B cell (primary cell): ENCODE measurements around the gene ROR2. TPM values are rescaled to one million over a fixed set of nuclear protein-coding genes. Genes with fewer than 3 reads are reported as not detected.

Experiments
- ATAC-seq: fragments of 200-7000 bp; cut with Tn5 transposase; one replicate; pipeline ENCODE4 v1.10.0; 2021; ENCODE audit warnings: low read depth, mild to moderate bottlenecking, moderate number of reproducible peaks, moderate library complexity
- CTCF ChIA-PET: fragments of 350-600 bp; sonication (Branson Sonifier 250); formaldehyde crosslinking; loops from one replicate; lab custom pipeline; 2021; ENCODE audit warnings: antibody characterized with exemption, inconsistent platforms; lab: Charles Lee
- POLR2A ChIA-PET: fragments of 350-600 bp; sonication (Branson Sonifier 250); formaldehyde crosslinking; loops from one replicate; lab custom pipeline; 2021; ENCODE audit warnings: antibody characterized with exemption; lab: Charles Lee
- DNase-seq: peaks from one replicate; pipeline ENCODE4 v3.0.0; 2013
- H2AFZ ChIP-seq: 2 replicates; pipeline ENCODE4 v1.6.1; 2012; ENCODE audit warnings: mild to moderate bottlenecking, low read depth, low read length; ENCODE audit not compliant: insufficient read depth, poor library complexity, severe bottlenecking
- H3K27ac ChIP-seq, 2 donors: 1 replicate in 1 of 2; 2 replicates in 1 of 2; pipeline ENCODE4 v1.5.1; 2012 to 2013; ENCODE audit warnings: low read length in 2 of 2, mild to moderate bottlenecking in 2 of 2, moderate library complexity in 1 of 2
- H3K27me3 ChIP-seq, 4 experiments: fragments of 200-600 bp in 1 of 4; sonication (generic) in 1 of 4; replicated peaks in 1 of 4; 1 replicate in 2 of 4; 2 replicates in 2 of 4; pipeline versions ENCODE4 v1.6.1 to v1.7.0; 2013 to 2016; ENCODE audit warnings: low read length in 3 of 4, mild to moderate bottlenecking in 2 of 4, mixed read lengths in 1 of 4, moderate library complexity in 1 of 4; ENCODE audit not compliant: insufficient read depth in 4 of 4, control insufficient read depth in 3 of 4; ENCODE audit errors: control extremely low read depth in 1 of 4
- H3K36me3 ChIP-seq, 2 experiments: replicated peaks in 1 of 2; 1 replicate in 1 of 2; 2 replicates in 1 of 2; pipeline versions ENCODE4 v1.6.1 to v1.7.1; 2013; ENCODE audit warnings: low read length in 1 of 2; ENCODE audit not compliant: insufficient read depth in 2 of 2, control insufficient read depth in 1 of 2; ENCODE audit errors: control extremely low read depth in 1 of 2, extremely low read depth in 1 of 2
- H3K4me1 ChIP-seq, 2 donors: fragments of 200-600 bp in 1 of 2; sonication (generic) in 1 of 2; 1 replicate in 1 of 2; 2 replicates in 1 of 2; pipeline versions ENCODE4 v1.5.1 to v1.6.1; 2013 to 2017; ENCODE audit warnings: low read length in 2 of 2; ENCODE audit not compliant: control insufficient read depth in 2 of 2, insufficient read depth in 2 of 2
- H3K4me2 ChIP-seq: replicated peaks from 2 replicates; pipeline ENCODE3; 2012; ENCODE audit warnings: mild to moderate bottlenecking, low read depth, low read length; ENCODE audit not compliant: poor library complexity, severe bottlenecking
- H3K4me3 ChIP-seq, 5 experiments: fragments of 200-600 bp in 1 of 5; sonication (generic) in 1 of 5; 1 replicate in 3 of 5; 2 replicates in 2 of 5; pipeline versions ENCODE4 v1.5.1 to v1.7.0; 2011 to 2016; ENCODE audit warnings: low read length in 4 of 5, mild to moderate bottlenecking in 4 of 5, low read depth in 2 of 5, control low read depth in 1 of 5, moderate library complexity in 1 of 5; ENCODE audit not compliant: insufficient read depth in 1 of 5; ENCODE audit errors: control extremely low read depth in 1 of 5, extremely low read depth in 1 of 5
- H3K79me2 ChIP-seq: fragments of 200-600 bp; sonication (generic); one replicate; pipeline ENCODE4 v1.6.0; 2016; ENCODE audit warnings: low read length; ENCODE audit not compliant: control insufficient read depth, insufficient read depth
- H3K9ac ChIP-seq: fragments of 200-600 bp; sonication (generic); 2 replicates; pipeline ENCODE4 v1.6.1; 2017; ENCODE audit warnings: mild to moderate bottlenecking, low read length, moderate library complexity
- H3K9me3 ChIP-seq, 3 donors: one replicate each; pipeline versions ENCODE4 v1.6.1 to v1.7.1; 2013; ENCODE audit warnings: low read length in 2 of 3; ENCODE audit not compliant: control insufficient read depth in 2 of 3, insufficient read depth in 1 of 3; ENCODE audit errors: control extremely low read depth in 1 of 3
- H4K20me1 ChIP-seq: 2 replicates; pipeline ENCODE4 v1.6.0; 2012; ENCODE audit warnings: mild to moderate bottlenecking, low read length; ENCODE audit not compliant: insufficient read depth, control insufficient read depth, poor library complexity, severe bottlenecking
- H3K27ac Mint-ChIP-seq: one replicate; pipeline ENCODE4 v1.8.0; 2021; ENCODE audit warnings: mixed read lengths
- H3K27me3 Mint-ChIP-seq: one replicate; pipeline ENCODE4 v1.8.0; 2021; ENCODE audit warnings: mixed read lengths
- H3K4me1 Mint-ChIP-seq: one replicate; pipeline ENCODE4 v1.8.0; 2021; ENCODE audit warnings: mixed read lengths
- H3K4me3 Mint-ChIP-seq: one replicate; pipeline ENCODE4 v1.8.0; 2021; ENCODE audit warnings: mixed read lengths
- H3K9me3 Mint-ChIP-seq: one replicate; pipeline ENCODE4 v1.8.0; 2022; ENCODE audit warnings: mixed read lengths; ENCODE audit not compliant: insufficient read depth
- CTCF ChIP-seq: fragments of 200-600 bp; IDR thresholded peaks from one replicate; pipeline ENCODE4 v1.8.0; 2022; ENCODE audit warnings: antibody characterized with exemption, mild to moderate bottlenecking
- EZH2 ChIP-seq: IDR thresholded peaks from 2 replicates; pipeline ENCODE4 v1.6.1; 2012; ENCODE audit warnings: borderline replicate concordance, low read depth, mild to moderate bottlenecking, moderate library complexity, low read length; ENCODE audit not compliant: insufficient read depth, poor library complexity, severe bottlenecking
- WGBS: methylation state at CpG from one replicate; pipeline ENCODE4 v1.1.5; 2013; ENCODE audit warnings: missing lambda C conversion rate; ENCODE audit not compliant: insufficient coverage; 5-methylcytosine and 5-hydroxymethylcytosine counted together
- intact Hi-C: fragments of 100-400 bp; cut with micrococcal nuclease; formaldehyde crosslinking; loops from one replicate; pipeline ENCODE4 v1.10.0; 2022
- polyA plus RNA-seq: library from polyadenylated mRNA; depleted of rRNA; stranded (reverse); fragments of >200 nt; gene quantifications from 2 replicates; pipeline ENCODE4 v1.2.3, GENCODE V29; 2012
- total RNA-seq, 2 donors: library from RNA; stranded (reverse); fragments of 120-200 nt in 1 of 2; gene quantifications; 1 replicate in 1 of 2; 2 replicates in 1 of 2; pipeline versions ENCODE4 v1.2.3 to v1.2.4, GENCODE V29; 2013 to 2022

The ROR2 gene
- total and polyA plus RNA-seq, 2 donors (not counting 1 experiment from before 2014, with no cell fraction given), result 0.21 to 0.49 TPM

- Histone ChIP-seq H3K27ac (no peak overlapping the region), H3K9me3 (no peaks in the 10 kb centered on the region), H3K79me2 (no peaks in the 10 kb centered on the region), H2AFZ (no peak overlapping the region), H3K4me3 (no peak overlapping the region), H3K9ac (no peak overlapping the region), H3K4me1 (no peaks in the 10 kb centered on the region), H3K36me3 (no peaks in the 10 kb centered on the region), H3K27me3 (no peaks in the 10 kb centered on the region), H3K4me2 (no peak overlapping the region), H4K20me1 (no peaks in the 10 kb centered on the region)
- H3K4me3 Mint-ChIP-seq, result no peak overlapping the region
- WGBS, result 62% methylated on average over 22 of the region's 32 CpGs
- H3K4me1 Mint-ChIP-seq, result no peaks in the 10 kb centered on the region
- intact Hi-C loops, result loop anchor here (10.0 kb wide), 1 partner anchor 112 kb away; no protein-coding TSS in a partner anchor
- peaks cover 7% of the 10 kb centered on the region for H3K27me3 Mint-ChIP-seq
- ATAC-seq (no peak), DNase-seq (no peak)
- H3K27ac Mint-ChIP-seq, result no peak overlapping the region
- TF ChIP-seq EZH2 (no peak), CTCF (no peak)
- POLR2A ChIA-PET, result no interaction called here
- H3K9me3 Mint-ChIP-seq, result no peaks in the 10 kb centered on the region
- CTCF ChIA-PET, result no interaction called here
These were observed 63.5 kb downstream of the ROR2 start for GRCh38 chr9:91886414-91887076.

GRCh38 chr9:91885746-91886413 lies 64.1 kb downstream of the ROR2 start:
- no peak overlapping the region for H2AFZ ChIP-seq
- ChIA-PET POLR2A (no interaction called here), CTCF (no interaction called here)
- H3K27ac ChIP-seq, result no peak overlapping the region
- H4K20me1 ChIP-seq, result no peaks in the 10 kb centered on the region
- TF ChIP-seq CTCF (no peak), EZH2 (no peak)
- no peak overlapping the region for H3K27ac Mint-ChIP-seq
- intact Hi-C loops, result loop anchor here (10.0 kb wide), 1 partner anchor 111 kb away; no protein-coding TSS in a partner anchor
- no peaks in the 10 kb centered on the region for H3K4me1 ChIP-seq
- H3K36me3 ChIP-seq, result no peaks in the 10 kb centered on the region
- ATAC-seq (no peak), DNase-seq (no peak)
- H3K9me3 Mint-ChIP-seq, result no peaks in the 10 kb centered on the region
- no peak overlapping the region for H3K4me3 ChIP-seq
- peaks cover 8% of the 10 kb centered on the region for H3K27me3 Mint-ChIP-seq
- no peaks in the 10 kb centered on the region for H3K9me3 ChIP-seq
- no peak overlapping the region for H3K4me3 Mint-ChIP-seq
- 63% methylated on average over 17 of the region's 22 CpGs for WGBS
- no peak overlapping the region for H3K4me2 ChIP-seq
- H3K4me1 Mint-ChIP-seq, result no peaks in the 10 kb centered on the region
- H3K9ac ChIP-seq, result no peak overlapping the region
- H3K27me3 ChIP-seq, result no peaks in the 10 kb centered on the region
- H3K79me2 ChIP-seq, result no peaks in the 10 kb centered on the region
